Calu3 (cell line): ENCODE measurements around the gene VWA7. TPM values are rescaled to one million over a fixed set of nuclear protein-coding genes. Genes with fewer than 3 reads are reported as not detected.

Source experiments
- BruUV-seq: library from RNA; stranded (reverse); fragments of 400-500 nt; replicated peaks from 2 replicates; lab custom pipeline; 2021; lab: Mats Ljungman, UMichigan
- CTCF ChIA-PET: fragments of 300-600 bp; sonication (Branson Sonifier 250); formaldehyde crosslinking; loops from one replicate; lab custom pipeline; 2022; ENCODE audit warnings: antibody characterized with exemption; lab: Charles Lee
- DNase-seq: peaks from one replicate; pipeline ENCODE4 v3.0.0; 2022
- H3K27ac Mint-ChIP-seq: one replicate; pipeline ENCODE4 v1.8.0; 2022; ENCODE audit warnings: mixed read lengths; ENCODE audit not compliant: unreplicated experiment
- H3K27me3 Mint-ChIP-seq: one replicate; pipeline ENCODE4 v1.8.0; 2022; ENCODE audit warnings: mixed read lengths; ENCODE audit not compliant: unreplicated experiment
- H3K36me3 Mint-ChIP-seq: one replicate; pipeline ENCODE4 v1.8.0; 2022; ENCODE audit warnings: mild to moderate bottlenecking, moderate library complexity, mixed read lengths; ENCODE audit not compliant: insufficient read depth, unreplicated experiment
- H3K4me1 Mint-ChIP-seq: one replicate; pipeline ENCODE4 v1.8.0; 2022; ENCODE audit warnings: mild to moderate bottlenecking, low read depth, mixed read lengths; ENCODE audit not compliant: unreplicated experiment
- H3K4me3 Mint-ChIP-seq: one replicate; pipeline ENCODE4 v1.8.0; 2022; ENCODE audit warnings: mild to moderate bottlenecking, low read depth, moderate library complexity, mixed read lengths; ENCODE audit not compliant: unreplicated experiment
- H3K9me3 Mint-ChIP-seq: one replicate; pipeline ENCODE4 v1.8.0; 2022; ENCODE audit warnings: low read depth, mixed read lengths; ENCODE audit not compliant: unreplicated experiment
- intact Hi-C: fragments of 100-400 bp; cut with micrococcal nuclease; formaldehyde crosslinking; loops from one replicate; pipeline ENCODE4 v1.10.0; 2022; ENCODE audit not compliant: unreplicated experiment
- total RNA-seq: library from RNA; stranded (reverse); gene quantifications from 2 replicates; pipeline ENCODE4 v1.2.3, GENCODE V29; 2022
- TF ChIP-seq, protein P1 (sequence below): fragments of 200-600 bp; IDR thresholded peaks from one replicate; pipeline ENCODE4 v1.8.0; 2022; ENCODE audit warnings: antibody characterized with exemption; ENCODE audit not compliant: unreplicated experiment

The VWA7 gene
- total RNA-seq, 1 experiment from 2014 or later: 22.1 TPM

DNA sequence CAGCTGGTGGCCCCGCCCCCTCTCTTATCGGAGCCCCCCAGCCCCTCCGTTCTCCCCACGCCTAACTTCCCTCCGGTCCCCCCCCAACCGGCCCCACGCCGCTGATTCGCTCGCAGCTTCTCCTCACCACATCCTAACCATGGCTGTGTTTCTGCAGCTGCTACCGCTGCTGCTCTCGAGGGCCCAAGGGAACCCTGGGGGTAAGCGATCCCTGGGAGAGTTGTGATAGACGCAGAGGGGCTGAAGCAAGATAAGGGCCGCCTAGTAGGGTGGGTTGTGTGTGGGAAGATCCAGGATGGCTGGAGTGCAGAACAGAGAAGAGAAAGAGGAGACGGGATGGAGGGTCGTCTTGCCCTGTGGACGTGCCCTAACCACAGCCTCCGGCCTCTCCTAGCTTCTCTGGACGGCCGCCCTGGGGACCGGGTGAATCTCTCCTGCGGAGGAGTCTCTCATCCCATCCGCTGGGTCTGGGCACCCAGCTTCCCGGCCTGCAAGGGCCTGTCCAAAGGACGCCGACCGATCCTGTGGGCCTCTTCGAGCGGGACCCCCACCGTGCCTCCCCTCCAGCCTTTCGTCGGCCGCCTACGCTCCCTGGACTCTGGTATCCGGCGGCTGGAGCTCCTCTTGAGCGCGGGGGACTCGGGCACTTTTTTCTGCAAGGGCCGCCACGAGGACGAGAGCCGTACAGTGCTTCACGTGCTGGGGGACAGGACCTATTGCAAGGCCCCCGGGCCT, 53.7 kb downstream of the VWA7 start, which contains the start of gene MPIG6B:
Gene MPIG6B (plus strand): TSS at position 129 of the 735 bp plus-strand sequence. CDS start 11 bp downstream, at position 140.
- intact Hi-C loops: no loop called here
- Mint-ChIP-seq H3K27ac (no peak within 1 kb of the TSS), H3K27me3 (peaks cover 15% of the 10 kb centered on the region), H3K9me3 (no peaks in the 10 kb centered on the region), H3K4me3 (no peak within 1 kb of the TSS), H3K36me3 (peaks cover 15% of the 10 kb centered on the region), H3K4me1 (peaks cover 21% of the 10 kb centered on the region)
- TF ChIP-seq, protein P1, sequence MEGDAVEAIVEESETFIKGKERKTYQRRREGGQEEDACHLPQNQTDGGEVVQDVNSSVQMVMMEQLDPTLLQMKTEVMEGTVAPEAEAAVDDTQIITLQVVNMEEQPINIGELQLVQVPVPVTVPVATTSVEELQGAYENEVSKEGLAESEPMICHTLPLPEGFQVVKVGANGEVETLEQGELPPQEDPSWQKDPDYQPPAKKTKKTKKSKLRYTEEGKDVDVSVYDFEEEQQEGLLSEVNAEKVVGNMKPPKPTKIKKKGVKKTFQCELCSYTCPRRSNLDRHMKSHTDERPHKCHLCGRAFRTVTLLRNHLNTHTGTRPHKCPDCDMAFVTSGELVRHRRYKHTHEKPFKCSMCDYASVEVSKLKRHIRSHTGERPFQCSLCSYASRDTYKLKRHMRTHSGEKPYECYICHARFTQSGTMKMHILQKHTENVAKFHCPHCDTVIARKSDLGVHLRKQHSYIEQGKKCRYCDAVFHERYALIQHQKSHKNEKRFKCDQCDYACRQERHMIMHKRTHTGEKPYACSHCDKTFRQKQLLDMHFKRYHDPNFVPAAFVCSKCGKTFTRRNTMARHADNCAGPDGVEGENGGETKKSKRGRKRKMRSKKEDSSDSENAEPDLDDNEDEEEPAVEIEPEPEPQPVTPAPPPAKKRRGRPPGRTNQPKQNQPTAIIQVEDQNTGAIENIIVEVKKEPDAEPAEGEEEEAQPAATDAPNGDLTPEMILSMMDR: no peak
- DNase-seq: no peak
- BruUV-seq: no TSS peak
- CTCF ChIA-PET: interaction anchor here (0.6 to 3.1 kb wide), 5 partner anchors 11 to 47 kb away, joined by 3 to 14 read pairs (median 5); no protein-coding TSS in a partner anchor

DNA sequence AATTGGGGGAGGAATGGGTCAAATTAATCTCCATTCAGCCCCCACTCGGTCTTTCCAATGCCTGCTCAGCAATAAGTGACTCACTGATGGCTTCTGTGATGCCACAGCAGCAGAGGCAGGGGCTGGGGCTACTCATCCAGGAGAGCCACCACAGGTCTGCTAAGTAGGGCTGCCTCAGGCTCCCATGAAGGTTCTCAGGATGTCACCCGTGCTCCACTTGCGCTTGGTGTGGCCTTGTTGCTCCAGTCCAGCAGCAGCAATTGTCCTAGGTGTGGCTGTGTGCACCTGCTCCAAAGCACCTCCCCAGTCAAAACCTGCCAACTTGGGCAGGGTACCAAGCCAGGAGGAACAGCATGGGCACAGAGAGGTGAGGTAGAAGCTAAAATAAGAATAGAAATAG, 55.0 kb downstream of the VWA7 start:
- DNase-seq: no peak
- Mint-ChIP-seq H3K4me3 (no peak overlapping the region), H3K36me3 (peaks cover 13% of the 10 kb centered on the region), H3K27ac (no peak overlapping the region), H3K9me3 (no peaks in the 10 kb centered on the region), H3K4me1 (peaks cover 34% of the 10 kb centered on the region), H3K27me3 (peaks cover 15% of the 10 kb centered on the region)
- intact Hi-C loops: no loop called here
- TF ChIP-seq, protein P1: no peak
- CTCF ChIA-PET: interaction anchor here (0.6 to 3.1 kb wide), 4 partner anchors 13 to 160 kb away, joined by 3 to 14 read pairs (median 4); partner anchors contain the start of gene ABHD16A
- no TSS peak for BruUV-seq

DNA sequence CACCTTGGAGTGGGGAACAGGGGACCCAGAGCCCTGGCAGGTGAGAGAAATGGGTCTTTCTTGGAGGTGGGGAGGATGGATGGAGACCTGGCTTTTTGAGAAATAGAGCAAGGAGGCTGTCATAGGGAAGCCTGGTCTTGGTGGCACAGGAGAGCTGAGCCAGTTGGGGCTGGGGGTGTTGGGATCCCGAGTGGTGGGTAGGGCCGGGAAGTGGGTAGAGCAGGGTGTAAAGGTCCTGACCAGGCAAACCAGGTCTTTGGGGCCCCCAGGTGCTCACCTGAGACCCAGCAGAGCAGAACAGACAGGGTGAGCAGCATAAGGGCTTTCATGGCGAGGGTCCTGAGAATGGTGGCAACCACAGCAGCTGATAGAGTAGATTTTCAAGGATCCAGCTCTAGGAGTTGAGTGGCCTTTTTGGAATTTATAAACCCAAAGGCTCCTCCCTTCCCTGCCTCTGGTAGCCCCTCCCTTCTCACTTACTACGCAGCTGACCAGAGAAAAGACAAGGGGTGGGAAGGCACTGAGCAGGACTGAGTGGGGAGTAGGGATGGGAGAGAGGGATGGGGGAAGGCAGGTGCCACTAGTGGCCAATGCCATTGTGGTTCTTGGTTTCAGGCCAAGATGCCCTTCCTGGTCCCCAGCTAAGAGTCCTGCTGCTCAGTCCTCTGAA, 55.6 kb downstream of the VWA7 start, which contains the start of gene LY6G6C:
Gene LY6G6C (minus strand): TSS at position 396 of the 670 bp plus-strand sequence. CDS start 67 bp downstream, at position 329.
- intact Hi-C loops: no loop called here
- BruUV-seq: no TSS peak
- TF ChIP-seq, protein P1: no peak
- peaks cover 13% of the 10 kb centered on the region for H3K36me3 Mint-ChIP-seq
- no peak within 1 kb of the TSS for H3K4me3 Mint-ChIP-seq
- H3K9me3 Mint-ChIP-seq: no peaks in the 10 kb centered on the region
- H3K27ac Mint-ChIP-seq: peak within 1 kb of the TSS; percentile 0
- DNase-seq: no peak
- H3K27me3 Mint-ChIP-seq: peaks cover 15% of the 10 kb centered on the region
- CTCF ChIA-PET: interaction anchor here (1.3 kb wide), 1 partner anchor 18 kb away, joined by 3 read pairs; the partner anchor contains the start of gene ABHD16A
- peaks cover 34% of the 10 kb centered on the region for H3K4me1 Mint-ChIP-seq

DNA sequence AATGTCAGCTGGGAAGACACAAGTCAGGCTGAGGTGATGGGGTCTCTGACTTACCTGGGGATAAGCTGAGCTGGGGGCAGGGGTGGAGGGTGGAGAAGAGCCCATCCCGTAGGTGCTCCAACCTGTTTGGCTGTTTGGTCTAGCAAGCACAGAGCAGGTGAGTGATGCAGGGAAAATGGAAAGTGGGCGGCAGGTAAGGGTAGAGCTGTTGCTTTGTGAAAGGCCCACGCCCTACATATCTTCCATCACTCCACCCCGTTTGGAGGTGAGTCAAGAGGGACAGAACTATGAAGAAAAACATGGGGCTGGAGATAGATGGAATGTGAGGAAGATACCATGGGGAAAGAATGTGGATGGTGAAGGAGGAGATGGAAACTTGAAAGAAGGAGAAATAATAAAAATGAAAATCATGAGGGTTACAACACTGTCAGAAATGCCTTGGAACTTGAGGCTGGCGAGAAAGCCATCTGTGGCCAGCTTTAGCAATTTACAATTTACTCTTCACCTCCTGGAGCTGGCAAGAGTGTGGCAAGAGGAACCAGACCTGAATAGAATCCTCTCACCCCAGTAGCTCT, 56.8 kb downstream of the VWA7 start:
- intact Hi-C loops: no loop called here
- Mint-ChIP-seq H3K27ac (no peak overlapping the region), H3K9me3 (no peaks in the 10 kb centered on the region), H3K4me1 (peaks cover 34% of the 10 kb centered on the region), H3K4me3 (no peak overlapping the region), H3K27me3 (peaks cover 15% of the 10 kb centered on the region), H3K36me3 (peaks cover 13% of the 10 kb centered on the region)
- no TSS peak for BruUV-seq
- TF ChIP-seq, protein P1: no peak
- CTCF ChIA-PET: interaction anchor here (1.0 kb wide), 1 partner anchor 19 kb away, joined by 5 read pairs; the partner anchor contains the start of gene MSH5
- DNase-seq: no peak
